HG03342 (cell line): ENCODE measurements around the gene SELENOI.
"Not testable (repeated sequence)": the region's sequence is repeated elsewhere in the genome, so short reads cannot be mapped to it uniquely, and the experiment has no call there.

Experiments
- ATAC-seq: cut with Tn5 transposase; IDR thresholded peaks from one replicate; pipeline ENCODE4 v1.9.1; 2021; ENCODE audit warnings: mild to moderate bottlenecking, moderate library complexity; ENCODE audit not compliant: unreplicated experiment

Gene SELENOI

DNA sequence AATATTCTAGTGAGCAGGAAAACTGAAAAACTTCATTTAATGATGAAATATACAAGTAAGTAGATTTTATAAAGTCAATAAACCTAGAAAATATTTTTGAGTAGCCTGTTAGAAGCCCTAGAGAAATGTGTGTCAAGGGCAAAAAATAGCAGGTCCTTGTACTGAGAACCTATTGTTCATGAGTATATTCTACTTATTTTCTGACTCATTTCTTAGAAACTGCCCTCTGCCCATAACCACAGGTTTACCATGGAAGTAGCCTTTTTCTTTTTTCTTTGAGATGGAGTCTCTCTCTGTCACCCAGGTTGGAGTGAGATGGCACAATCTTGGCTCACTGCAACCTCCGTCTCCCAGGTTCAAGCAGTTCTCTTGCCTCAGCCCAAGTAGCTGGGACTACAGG is 19.4 kb upstream of the SELENOI start:
- ATAC-seq, result no peak

DNA sequence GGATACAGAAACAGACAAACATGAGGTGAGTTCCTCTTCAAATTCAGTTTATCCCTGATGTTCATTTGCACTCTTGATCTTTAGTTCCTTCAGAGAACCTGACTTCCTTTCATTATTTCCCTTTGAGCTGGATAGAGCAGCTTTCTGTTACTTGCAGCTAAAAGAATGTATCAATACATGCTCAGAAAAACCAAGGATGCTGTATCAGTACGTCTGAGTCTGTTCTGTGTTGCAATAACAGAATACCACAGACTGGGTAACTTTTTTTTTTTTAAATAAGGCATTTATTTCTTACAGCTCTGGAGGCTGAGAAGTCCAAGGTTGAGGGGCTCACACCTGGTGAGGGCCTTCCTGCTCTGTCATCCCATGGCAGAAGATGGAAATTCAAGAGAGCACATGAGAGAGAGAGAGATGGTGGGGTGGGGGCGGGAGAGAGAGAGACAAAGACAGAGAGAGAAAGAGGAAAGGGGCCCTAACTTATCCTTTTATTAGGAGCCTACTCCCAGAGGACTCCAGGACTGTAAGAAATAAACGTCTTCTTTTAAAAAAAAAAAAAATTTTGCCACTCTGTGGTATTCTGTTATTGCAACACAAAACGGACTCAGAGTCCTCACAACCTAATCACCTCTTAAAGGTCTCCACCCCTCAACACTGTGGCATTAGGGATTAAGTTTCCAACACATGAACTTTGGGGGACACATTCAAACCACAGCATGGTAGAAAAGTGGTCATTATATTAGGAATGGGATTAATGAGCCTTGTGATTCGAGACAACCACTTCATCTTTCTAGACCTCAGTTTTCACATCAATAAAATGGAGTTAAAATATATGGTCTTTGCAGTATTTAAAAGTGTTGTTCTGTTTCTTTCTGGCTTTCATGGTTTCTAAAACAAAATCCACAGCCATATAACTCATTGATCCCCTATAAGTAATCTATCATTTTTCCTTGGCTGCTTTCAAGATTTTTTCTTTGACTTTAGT is 18.4 kb upstream of the SELENOI start:
- ATAC-seq, result no peak

- ATAC-seq, result not testable (repeated sequence)
These were observed 16.9 kb upstream of the SELENOI start for GRCh38 chr2:26329083-26329482.

DNA sequence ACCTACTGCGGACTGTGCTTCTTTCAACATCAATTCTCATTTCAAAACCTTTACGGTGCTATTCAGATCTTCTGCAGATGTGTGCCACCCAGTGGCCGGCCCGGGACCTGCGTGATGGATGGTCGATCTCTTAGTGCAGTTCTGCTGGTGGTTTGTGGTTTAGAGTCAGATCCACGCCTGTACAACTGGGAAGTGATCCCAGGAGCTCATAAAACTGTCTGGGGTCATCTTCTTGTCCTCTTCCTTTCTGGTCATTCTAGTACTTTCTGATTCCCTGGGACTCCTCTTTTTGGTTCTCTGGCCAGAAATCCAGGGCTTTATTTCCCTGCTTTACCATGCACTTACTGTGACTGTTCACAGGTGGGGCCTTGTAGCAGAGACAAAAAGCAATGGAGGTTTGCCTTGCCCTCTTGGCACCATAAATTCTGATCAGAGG is 15.8 kb upstream of the SELENOI start:
- peak; percentile 76 for ATAC-seq

- ATAC-seq, result no peak
These were observed 15.3 kb upstream of the SELENOI start for GRCh38 chr2:26330604-26331003.

DNA sequence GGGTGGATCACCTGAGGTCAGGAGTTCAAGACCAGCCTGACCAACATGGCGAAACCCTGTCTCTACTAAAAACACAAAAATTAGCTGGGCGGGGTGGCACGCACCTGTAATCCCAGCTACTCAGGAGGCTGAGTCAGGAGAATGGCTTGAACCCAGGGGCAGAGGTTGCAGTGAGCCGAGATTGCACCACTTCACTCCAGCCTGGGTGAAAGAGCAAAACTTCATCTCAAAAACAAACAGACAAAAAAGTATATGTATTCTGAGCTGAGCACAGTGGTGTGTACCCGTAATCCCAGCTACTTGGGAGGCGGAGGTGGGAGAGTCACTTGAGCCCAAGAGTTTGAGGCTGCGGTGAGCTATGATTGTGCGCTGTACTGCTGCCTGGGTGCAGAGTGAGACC is 14.6 kb upstream of the SELENOI start:
- not testable (repeated sequence) for ATAC-seq

GRCh38 chr2:26333293-26333692 is 12.7 kb upstream of the SELENOI start:
- no peak for ATAC-seq

GRCh38 chr2:26335231-26335630 is 10.7 kb upstream of the SELENOI start:
- no peak for ATAC-seq

GRCh38 chr2:26336719-26337118 is 9.2 kb upstream of the SELENOI start:
- ATAC-seq, result no peak

GRCh38 chr2:26337298-26337697 is 8.6 kb upstream of the SELENOI start:
- ATAC-seq, result no peak

DNA sequence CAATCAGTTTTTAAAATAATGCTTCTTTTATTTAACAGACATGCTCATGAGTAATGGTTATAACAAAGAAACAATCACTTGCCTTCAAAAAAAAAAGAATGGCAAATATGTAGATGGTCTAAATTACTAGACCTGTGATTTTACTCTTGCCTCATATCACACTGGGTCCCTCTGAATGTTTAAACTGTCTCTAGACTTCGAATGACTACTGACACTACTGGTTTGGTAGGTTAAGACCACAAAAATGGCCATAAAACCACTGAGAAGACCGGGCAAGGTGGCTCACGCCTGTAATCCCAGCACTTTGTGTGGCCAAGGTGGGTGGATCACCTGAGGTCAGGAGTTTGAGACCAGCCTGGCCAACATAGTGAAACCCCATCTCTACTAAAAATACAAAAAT is 5.1 kb upstream of the SELENOI start:
- no peak for ATAC-seq

- no peak for ATAC-seq
These were observed 1.2 kb upstream of the SELENOI start for GRCh38 chr2:26344581-26345282.

- no peak for ATAC-seq
These were observed 729 bp upstream of the SELENOI start for GRCh38 chr2:26345283-26345544.

DNA sequence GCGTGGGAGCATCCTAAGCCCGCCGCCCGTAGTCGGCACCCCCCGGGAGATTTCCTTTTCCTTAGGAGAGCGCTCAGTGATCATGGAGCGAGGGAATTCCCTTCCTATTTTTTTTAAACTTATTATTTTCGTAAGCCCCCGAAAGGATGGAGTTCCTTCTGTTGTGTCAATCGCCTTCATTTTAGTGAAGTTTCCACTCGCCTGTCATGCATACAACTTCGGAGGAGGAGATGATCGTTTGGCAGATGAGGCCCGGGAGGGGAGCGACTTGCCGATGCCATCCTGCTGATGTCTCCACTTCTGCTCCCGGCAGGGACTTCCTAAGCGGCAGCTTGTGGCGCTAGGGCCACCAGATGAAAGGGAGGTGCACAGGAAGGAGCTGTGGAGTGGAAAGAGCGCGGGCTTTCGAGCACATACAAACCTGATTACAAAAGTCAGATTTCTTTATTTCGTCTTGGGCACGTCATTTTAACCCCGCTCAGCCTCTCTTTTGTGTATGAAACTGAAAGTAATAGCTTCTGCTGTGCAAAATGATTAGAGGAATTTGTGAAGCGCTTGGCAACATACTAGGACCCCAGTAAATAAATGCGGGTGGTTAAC is 611 bp downstream of the SELENOI start, which contains the start of gene ADGRF3:
TSS of gene ADGRF3 (minus strand) at position 336 of the 600 bp plus-strand sequence. CDS start 555 bp downstream, outside the sequence.
- ATAC-seq, result no peak

- ATAC-seq, result no peak
These were observed 1.4 kb downstream of the SELENOI start for GRCh38 chr2:26347286-26347865.

DNA sequence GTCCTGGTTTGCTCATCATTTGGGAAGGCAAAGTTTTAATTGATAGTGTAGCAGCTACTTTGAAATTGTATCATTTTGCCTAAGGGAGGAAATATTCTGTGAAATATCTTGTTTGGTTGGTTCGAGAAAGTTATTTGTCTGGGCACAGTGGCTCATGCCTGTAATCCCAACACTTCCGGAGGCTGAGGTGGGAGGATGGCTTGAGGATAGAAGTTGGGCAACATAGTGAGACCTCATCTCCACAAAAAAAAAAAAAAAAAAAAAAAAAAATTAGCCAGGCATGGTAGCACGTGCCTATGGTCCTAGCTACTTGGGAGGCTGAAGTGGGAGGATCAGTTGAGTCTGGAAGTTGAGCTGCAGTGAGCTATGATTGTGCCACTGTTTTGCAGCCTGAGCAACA is 3.7 kb downstream of the SELENOI start:
- ATAC-seq, result no peak

GRCh38 chr2:26351375-26352090 is 5.6 kb downstream of the SELENOI start:
- ATAC-seq, result no peak

GRCh38 chr2:26352892-26353291 is 6.9 kb downstream of the SELENOI start:
- ATAC-seq, result no peak

DNA sequence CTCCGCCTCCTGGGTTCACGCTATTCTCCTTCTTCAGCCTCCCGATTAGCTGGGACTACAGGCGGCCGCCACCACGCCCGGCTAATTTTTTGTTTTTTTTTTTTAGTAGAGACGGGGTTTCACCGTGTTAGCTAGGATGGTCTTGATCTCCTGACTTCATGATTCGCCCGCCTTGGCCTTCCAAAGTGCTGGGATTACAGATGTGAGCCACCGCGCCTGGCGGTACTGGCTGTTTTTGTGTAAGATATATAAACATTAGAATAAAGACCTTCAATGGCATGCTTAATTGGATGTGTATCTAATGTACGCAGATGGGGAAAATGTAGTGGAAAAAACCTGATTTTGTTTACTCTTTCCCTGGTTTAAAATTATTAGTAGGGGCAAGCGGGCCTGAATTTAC is 8.5 kb downstream of the SELENOI start:
- ATAC-seq, result not testable (repeated sequence)
